Cardiac muscle cell (in vitro differentiated cells and primary cell): ENCODE measurements around the gene KREMEN1. TPM values are rescaled to one million over a fixed set of nuclear protein-coding genes. Genes with fewer than 3 reads are reported as not detected.

Source experiments
- DNase-seq, 2 donors: peaks; one replicate each; pipeline versions ENCODE4 v3.0.0 to v3.0.0-alpha.2; 2010 to 2017; ENCODE audit warnings: low read depth in 1 of 2, low spot score in 1 of 2
- H3K27ac ChIP-seq: fragments of 200-600 bp; sonication (generic); 2 replicates; pipeline ENCODE4 v1.5.1; 2016
- H3K27me3 ChIP-seq: fragments of 200-600 bp; sonication (generic); 2 replicates; pipeline ENCODE4 v1.6.0; 2016; ENCODE audit warnings: control low read depth
- H3K36me3 ChIP-seq: fragments of 200-600 bp; sonication (generic); 2 replicates; pipeline ENCODE4 v1.5.1; 2016; ENCODE audit warnings: control low read depth
- H3K4me1 ChIP-seq: fragments of 200-600 bp; sonication (generic); 2 replicates; pipeline ENCODE4 v1.8.1; 2017; ENCODE audit warnings: low read depth, mild to moderate bottlenecking, mixed run types
- H3K4me3 ChIP-seq: fragments of 200-600 bp; sonication (generic); 2 replicates; pipeline ENCODE4 v1.5.1; 2016; ENCODE audit warnings: mild to moderate bottlenecking
- H3K9me3 ChIP-seq: fragments of 200-600 bp; sonication (generic); 2 replicates; pipeline ENCODE4 v1.5.1; 2017; ENCODE audit warnings: low read depth, mild to moderate bottlenecking, control low read depth
- polyA plus RNA-seq: library from polyadenylated mRNA; unstranded; fragments of >200 nt; fragmentation: Nextera tagmentation; extraction: Ambion mirVana; gene quantifications from 2 replicates; pipeline ENCODE4 v1.2.1, GENCODE V29; 2016
- total RNA-seq: library from RNA; depleted of rRNA; stranded (reverse); fragments of >200 nt; gene quantifications from 2 replicates; pipeline ENCODE4 v1.2.3, GENCODE V29; 2016
- TF ChIP-seq, protein P1 (sequence below): IDR thresholded peaks from 2 replicates; pipeline ENCODE4 v1.5.1; 2012; ENCODE audit warnings: low read depth, mild to moderate bottlenecking, low read length

Gene KREMEN1
- total and polyA plus RNA-seq, 2 experiments from 2014 or later, result 18.0 to 20.3 TPM

DNA sequence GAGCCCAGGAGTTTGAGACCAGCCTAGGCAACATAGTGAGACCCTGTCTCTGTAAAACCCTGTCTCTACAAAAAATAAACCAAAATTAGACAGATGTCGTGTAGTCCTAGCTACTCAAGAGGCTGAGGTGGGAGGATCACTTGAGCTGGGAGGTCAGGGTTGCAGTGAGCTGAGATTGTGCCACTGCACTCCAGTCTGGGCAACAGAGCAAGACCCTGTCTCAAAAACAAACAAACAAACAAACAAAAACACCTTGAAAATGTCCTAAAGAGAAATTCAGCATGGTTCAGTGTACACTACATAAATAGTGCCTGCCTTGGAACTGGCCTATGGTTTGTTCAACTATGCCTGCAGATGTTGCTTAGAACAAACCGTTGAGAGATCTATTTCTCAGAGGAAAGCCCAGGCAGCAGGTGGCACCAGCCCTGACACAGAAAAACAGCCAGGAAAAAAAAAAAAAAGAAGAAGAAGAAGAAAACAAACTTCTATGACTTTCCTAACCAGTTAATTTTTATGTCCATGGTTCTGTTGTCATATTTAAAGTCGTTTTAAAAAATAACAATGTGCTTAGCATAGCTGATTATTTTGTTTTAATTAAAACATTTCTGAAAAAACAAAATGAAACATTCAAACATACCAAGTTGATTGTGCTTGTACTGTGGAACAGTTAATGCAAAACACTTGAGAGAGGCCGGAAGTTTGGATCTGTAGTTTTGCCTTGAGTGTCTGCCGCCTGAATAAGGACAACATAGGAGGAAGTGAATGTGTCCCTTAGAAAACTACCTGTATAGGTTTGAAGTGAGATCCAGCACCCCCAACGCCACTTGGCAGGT, 5.4 kb downstream of the KREMEN1 start:
- peak overlapping the region; percentile 12 for H3K27ac ChIP-seq
- TF ChIP-seq, protein P1, sequence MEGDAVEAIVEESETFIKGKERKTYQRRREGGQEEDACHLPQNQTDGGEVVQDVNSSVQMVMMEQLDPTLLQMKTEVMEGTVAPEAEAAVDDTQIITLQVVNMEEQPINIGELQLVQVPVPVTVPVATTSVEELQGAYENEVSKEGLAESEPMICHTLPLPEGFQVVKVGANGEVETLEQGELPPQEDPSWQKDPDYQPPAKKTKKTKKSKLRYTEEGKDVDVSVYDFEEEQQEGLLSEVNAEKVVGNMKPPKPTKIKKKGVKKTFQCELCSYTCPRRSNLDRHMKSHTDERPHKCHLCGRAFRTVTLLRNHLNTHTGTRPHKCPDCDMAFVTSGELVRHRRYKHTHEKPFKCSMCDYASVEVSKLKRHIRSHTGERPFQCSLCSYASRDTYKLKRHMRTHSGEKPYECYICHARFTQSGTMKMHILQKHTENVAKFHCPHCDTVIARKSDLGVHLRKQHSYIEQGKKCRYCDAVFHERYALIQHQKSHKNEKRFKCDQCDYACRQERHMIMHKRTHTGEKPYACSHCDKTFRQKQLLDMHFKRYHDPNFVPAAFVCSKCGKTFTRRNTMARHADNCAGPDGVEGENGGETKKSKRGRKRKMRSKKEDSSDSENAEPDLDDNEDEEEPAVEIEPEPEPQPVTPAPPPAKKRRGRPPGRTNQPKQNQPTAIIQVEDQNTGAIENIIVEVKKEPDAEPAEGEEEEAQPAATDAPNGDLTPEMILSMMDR, result no peak

DNA sequence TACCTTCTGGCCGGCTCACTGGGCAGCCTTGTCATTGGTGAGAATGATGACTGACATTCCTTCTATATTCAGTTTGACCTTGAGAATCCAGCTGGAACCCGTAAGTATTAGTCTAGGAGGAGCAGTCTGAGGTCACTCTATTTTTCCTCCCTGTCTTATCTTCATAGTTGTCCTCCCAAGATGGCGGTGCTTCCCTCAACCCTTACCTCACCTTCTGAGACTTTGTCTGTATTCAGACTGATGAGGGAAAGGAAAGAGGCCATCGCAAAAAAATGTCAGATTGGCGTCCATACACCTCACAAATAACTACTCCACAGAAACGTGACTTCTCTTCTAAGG, 6.0 kb downstream of the KREMEN1 start:
- DNase-seq, result no peak
- Histone ChIP-seq H3K4me3 (no peak overlapping the region), H3K4me1 (peaks cover 15% of the 10 kb centered on the region), H3K9me3 (no peaks in the 10 kb centered on the region), H3K27ac (peak overlapping the region; percentile 12), H3K27me3 (no peaks in the 10 kb centered on the region), H3K36me3 (no peaks in the 10 kb centered on the region)
- TF ChIP-seq, protein P1, result no peak

More for the DNA sequence above, 5.4 kb downstream of the KREMEN1 start:
- Histone ChIP-seq H3K4me3 (no peak overlapping the region), H3K9me3 (no peaks in the 10 kb centered on the region), H3K4me1 (peaks cover 15% of the 10 kb centered on the region), H3K27me3 (peaks cover 2% of the 10 kb centered on the region), H3K36me3 (no peaks in the 10 kb centered on the region)
- no peak for DNase-seq

DNA sequence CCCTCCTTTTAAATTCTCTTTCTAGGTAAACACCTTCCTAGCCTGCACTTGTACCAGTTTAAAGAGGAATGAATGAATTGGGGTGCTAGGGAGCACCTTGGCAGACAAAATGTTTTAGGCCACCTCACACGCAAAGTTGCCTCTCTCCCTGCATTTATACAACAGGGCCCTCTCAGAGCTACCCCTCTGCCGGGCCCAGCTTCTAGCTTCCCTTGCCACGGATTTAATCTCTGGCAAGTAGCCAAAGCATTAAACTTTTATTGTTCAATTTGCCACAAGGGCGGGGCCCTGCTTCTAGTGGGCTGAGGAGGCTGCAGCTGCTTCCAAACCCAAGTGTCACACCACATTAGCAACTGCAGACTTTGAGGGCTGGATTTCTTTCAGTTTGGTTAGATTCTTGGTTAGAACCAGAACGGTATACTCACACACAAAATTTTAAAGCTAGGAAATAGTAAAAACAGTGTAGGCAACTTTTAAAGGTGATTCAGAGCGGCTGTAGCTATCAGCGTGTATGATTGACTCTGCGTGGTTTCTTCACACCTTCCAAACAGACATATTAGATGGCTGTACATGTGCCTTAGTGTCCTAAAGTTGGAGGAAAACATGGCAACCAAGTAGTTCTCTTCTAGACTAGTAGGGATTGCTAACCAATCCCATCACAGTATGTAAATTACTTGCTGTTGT, 6.5 kb downstream of the KREMEN1 start:
- no peaks in the 10 kb centered on the region for H3K27me3 ChIP-seq
- TF ChIP-seq, protein P1, result no peak
- no peak overlapping the region for H3K27ac ChIP-seq
- no peaks in the 10 kb centered on the region for H3K36me3 ChIP-seq
- no peak for DNase-seq
- no peaks in the 10 kb centered on the region for H3K9me3 ChIP-seq
- no peak overlapping the region for H3K4me3 ChIP-seq
- peaks cover 18% of the 10 kb centered on the region for H3K4me1 ChIP-seq

DNA sequence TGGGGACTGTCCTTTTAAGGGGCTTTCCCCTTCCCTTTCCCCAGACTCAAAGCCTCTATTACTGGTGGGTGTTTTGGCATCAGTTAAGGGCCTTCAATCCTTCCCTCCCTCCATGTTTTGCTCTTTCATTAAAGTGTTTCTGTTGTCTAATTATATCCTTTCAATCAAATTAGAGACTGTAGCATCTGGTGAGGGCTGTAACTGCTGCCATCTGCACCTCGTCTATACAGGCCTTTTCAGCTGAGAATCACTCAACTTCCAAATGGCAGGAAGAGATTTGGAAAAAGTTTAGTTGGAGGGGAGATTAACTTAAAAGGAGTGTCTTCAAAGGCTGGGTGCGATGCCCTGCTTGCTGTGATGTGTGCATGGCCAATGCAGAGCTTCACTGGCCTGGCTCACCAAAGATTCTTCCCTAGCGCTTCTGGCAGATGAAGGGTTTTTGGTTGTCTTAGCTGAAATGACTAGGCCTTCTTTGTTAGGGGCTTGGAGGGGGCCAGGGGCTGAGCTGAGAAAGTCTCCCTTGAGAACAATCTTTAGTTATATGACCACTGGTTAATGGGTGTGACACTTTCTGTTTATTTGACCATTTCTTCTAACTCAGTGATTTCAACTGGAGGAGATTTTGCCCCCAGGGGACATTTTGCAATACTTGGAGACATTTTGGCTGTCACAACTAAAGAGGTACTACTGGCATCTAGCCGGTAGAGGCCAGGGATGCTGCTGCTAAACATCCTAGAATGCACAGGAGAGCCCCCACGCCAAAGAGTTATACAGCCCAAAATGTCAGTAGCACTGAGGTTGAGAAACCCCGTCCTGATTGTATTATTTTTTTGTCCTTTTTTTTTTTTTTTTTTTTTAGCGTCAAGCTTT, 7.5 kb downstream of the KREMEN1 start:
- Histone ChIP-seq H3K4me3 (no peak overlapping the region), H3K36me3 (no peaks in the 10 kb centered on the region), H3K27me3 (no peaks in the 10 kb centered on the region), H3K9me3 (no peaks in the 10 kb centered on the region), H3K4me1 (peaks cover 17% of the 10 kb centered on the region), H3K27ac (no peak overlapping the region)
- TF ChIP-seq, protein P1, result no peak
- DNase-seq, result peak in 1 of 2 donors; percentile 39

DNA sequence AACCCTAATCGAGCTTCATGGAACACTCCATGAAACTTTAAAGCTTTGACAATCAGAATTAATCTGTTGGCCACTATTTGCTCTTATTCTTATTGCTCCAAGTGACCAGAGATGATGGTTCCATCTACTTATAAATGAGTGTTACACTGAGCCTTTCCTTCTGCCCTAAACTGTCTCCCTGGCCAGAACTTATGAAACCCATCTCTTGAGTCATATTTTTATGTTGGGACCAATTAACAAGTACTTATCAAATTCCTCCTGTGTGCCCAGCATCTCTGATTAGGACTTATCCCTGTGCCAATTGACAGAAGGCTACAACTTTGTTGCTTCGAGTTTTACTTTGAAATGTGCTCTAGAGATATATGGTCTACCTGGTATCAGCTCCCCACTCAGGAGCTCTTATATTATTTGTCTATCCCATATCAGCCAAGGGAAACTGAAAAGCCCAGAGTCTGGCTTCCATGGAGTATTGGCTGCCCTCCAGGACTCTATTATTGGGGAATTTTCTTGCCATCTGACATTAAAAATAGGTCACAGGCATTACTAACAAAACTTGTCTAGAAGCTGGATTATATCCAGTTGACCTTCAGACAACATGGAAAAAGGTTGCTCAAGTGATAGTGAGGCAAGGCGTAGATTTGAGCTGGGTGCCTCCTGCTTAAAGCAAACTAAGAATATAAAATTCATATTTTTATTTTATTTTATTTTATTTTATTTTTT, 8.8 kb downstream of the KREMEN1 start:
- DNase-seq, result peak in 1 of 2 donors; percentile 44
- Histone ChIP-seq H3K4me1 (peaks cover 17% of the 10 kb centered on the region), H3K4me3 (no peak overlapping the region), H3K9me3 (no peaks in the 10 kb centered on the region), H3K36me3 (no peaks in the 10 kb centered on the region), H3K27ac (no peak overlapping the region), H3K27me3 (no peaks in the 10 kb centered on the region)
- TF ChIP-seq, protein P1, result no peak
